Trophoblast cell (in vitro differentiated cells and primary cell): Measurements from ENCODE around the gene TENM4.

Experiments used
- DNase-seq, 2 donors: peaks; one replicate each; pipeline ENCODE4 v3.0.0-alpha.2; 2016
- H2AFZ ChIP-seq: 2 replicates; pipeline ENCODE4 v1.6.1; 2013; ENCODE audit warnings: low read length, moderate library complexity, mild to moderate bottlenecking; ENCODE audit not compliant: insufficient read depth, poor library complexity
- H2AK5ac ChIP-seq: 2 replicates; pipeline ENCODE4 v1.6.1; 2013; ENCODE audit warnings: mild to moderate bottlenecking, low read length
- H2BK120ac ChIP-seq: 2 replicates; pipeline ENCODE4 v1.6.1; 2013; ENCODE audit warnings: low read length, mild to moderate bottlenecking, moderate library complexity; ENCODE audit not compliant: insufficient read depth, poor library complexity
- H2BK12ac ChIP-seq: 2 replicates; pipeline ENCODE4 v1.6.1; 2013; ENCODE audit warnings: mild to moderate bottlenecking, low read length, moderate library complexity
- H2BK5ac ChIP-seq: 2 replicates; pipeline ENCODE4 v1.6.1; 2013; ENCODE audit warnings: low read length, low read depth, moderate library complexity, mild to moderate bottlenecking; ENCODE audit not compliant: poor library complexity
- H3K14ac ChIP-seq: 2 replicates; pipeline ENCODE4 v1.6.1; 2013; ENCODE audit warnings: mild to moderate bottlenecking, low read length
- H3K18ac ChIP-seq: 2 replicates; pipeline ENCODE4 v1.6.1; 2013; ENCODE audit warnings: mild to moderate bottlenecking, low read length
- H3K23ac ChIP-seq: 2 replicates; pipeline ENCODE4 v1.6.1; 2013; ENCODE audit warnings: low read length
- H3K27ac ChIP-seq: 2 replicates; pipeline ENCODE4 v1.5.1; 2013; ENCODE audit warnings: low read depth, mild to moderate bottlenecking, inconsistent platforms, low read length, moderate library complexity
- H3K27me3 ChIP-seq: 2 replicates; pipeline ENCODE4 v1.6.1; 2013; ENCODE audit warnings: inconsistent platforms, mild to moderate bottlenecking, low read length, moderate library complexity; ENCODE audit not compliant: insufficient read depth
- H3K36me3 ChIP-seq, 2 experiments: 1 replicate in 1 of 2; 2 replicates in 1 of 2; pipeline ENCODE4 v1.6.1; 2013; ENCODE audit warnings: low read length in 2 of 2, mild to moderate bottlenecking in 2 of 2, moderate library complexity in 1 of 2; ENCODE audit not compliant: insufficient read depth in 2 of 2, control insufficient read depth in 1 of 2
- H3K4ac ChIP-seq: 2 replicates; pipeline ENCODE4 v1.6.1; 2013; ENCODE audit warnings: low read depth, mild to moderate bottlenecking, low read length, moderate library complexity
- H3K4me1 ChIP-seq, 2 experiments: 1 replicate in 1 of 2; 2 replicates in 1 of 2; pipeline ENCODE4 v1.6.1; 2013; ENCODE audit warnings: low read length in 2 of 2, mild to moderate bottlenecking in 2 of 2, moderate library complexity in 1 of 2; ENCODE audit not compliant: insufficient read depth in 2 of 2, control insufficient read depth in 1 of 2
- H3K4me2 ChIP-seq: 2 replicates; pipeline ENCODE4 v1.6.1; 2013; ENCODE audit warnings: inconsistent platforms, mild to moderate bottlenecking, low read length, moderate library complexity
- H3K4me3 ChIP-seq: 2 replicates; pipeline ENCODE4 v1.5.1; 2013; ENCODE audit warnings: mild to moderate bottlenecking, low read depth, low read length, inconsistent platforms
- H3K79me1 ChIP-seq: one replicate; pipeline ENCODE4 v1.6.1; 2013; ENCODE audit warnings: low read length
- H3K79me2 ChIP-seq: 2 replicates; pipeline ENCODE4 v1.6.1; 2013; ENCODE audit warnings: low read length, mild to moderate bottlenecking; ENCODE audit not compliant: control insufficient read depth, insufficient read depth, poor library complexity
- H3K9ac ChIP-seq: 2 replicates; pipeline ENCODE4 v1.6.1; 2013; ENCODE audit warnings: mild to moderate bottlenecking, low read length
- H3K9me3 ChIP-seq: 2 replicates; pipeline ENCODE4 v1.6.1; 2013; ENCODE audit warnings: low read depth, mild to moderate bottlenecking, control low read depth, inconsistent platforms, low read length; ENCODE audit not compliant: insufficient read depth
- H4K12ac ChIP-seq: 2 replicates; pipeline ENCODE4 v1.6.1; 2013; ENCODE audit warnings: low read depth, mild to moderate bottlenecking, low read length, moderate library complexity
- H4K8ac ChIP-seq: 2 replicates; pipeline ENCODE4 v1.6.1; 2013; ENCODE audit warnings: low read depth, mild to moderate bottlenecking, low read length, moderate library complexity
- H4K91ac ChIP-seq: one replicate; pipeline ENCODE4 v1.6.1; 2013; ENCODE audit warnings: low read depth, mild to moderate bottlenecking, low read length, moderate library complexity
- WGBS: extraction: QIAGEN DNeasy Blood & Tissue Kit; methylation state at CpG from one replicate; pipeline ENCODE4 v1.1.7; 2013; ENCODE audit warnings: missing lambda C conversion rate; ENCODE audit not compliant: insufficient read length, insufficient coverage; ENCODE audit errors: extremely low coverage; 5-methylcytosine and 5-hydroxymethylcytosine counted together

The TENM4 gene

GRCh38 chr11:79026803-79027445 is 413.9 kb downstream of the TENM4 start:
- no peak overlapping the region for H3K4me2 ChIP-seq
- H3K27ac ChIP-seq = no peak overlapping the region
- H3K36me3 ChIP-seq = no peaks in the 10 kb centered on the region
- no peak overlapping the region for H2BK120ac ChIP-seq
- no peaks in the 10 kb centered on the region for H3K79me1 ChIP-seq
- peaks cover 4 to 5% of the 10 kb centered on the region in 2 experiments for H3K4me1 ChIP-seq
- H3K27me3 ChIP-seq = no peaks in the 10 kb centered on the region
- H2BK12ac ChIP-seq = no peak overlapping the region
- no peaks in the 10 kb centered on the region for H3K79me2 ChIP-seq
- H3K9me3 ChIP-seq = no peaks in the 10 kb centered on the region
- H3K14ac ChIP-seq = no peak overlapping the region
- H4K8ac ChIP-seq = no peak overlapping the region
- H3K18ac ChIP-seq = no peak overlapping the region
- no peak overlapping the region for H2AFZ ChIP-seq
- no peak overlapping the region for H4K12ac ChIP-seq
- no peak overlapping the region for H3K9ac ChIP-seq
- H3K4me3 ChIP-seq = no peak overlapping the region
- no peak overlapping the region for H3K4ac ChIP-seq
- DNase-seq = no peak
- no peak overlapping the region for H3K23ac ChIP-seq
- no CpG with 5 or more reads among the region's 3 CpGs for WGBS
- no peak overlapping the region for H2BK5ac ChIP-seq
- H4K91ac ChIP-seq = no peak overlapping the region
- no peak overlapping the region for H2AK5ac ChIP-seq

DNA sequence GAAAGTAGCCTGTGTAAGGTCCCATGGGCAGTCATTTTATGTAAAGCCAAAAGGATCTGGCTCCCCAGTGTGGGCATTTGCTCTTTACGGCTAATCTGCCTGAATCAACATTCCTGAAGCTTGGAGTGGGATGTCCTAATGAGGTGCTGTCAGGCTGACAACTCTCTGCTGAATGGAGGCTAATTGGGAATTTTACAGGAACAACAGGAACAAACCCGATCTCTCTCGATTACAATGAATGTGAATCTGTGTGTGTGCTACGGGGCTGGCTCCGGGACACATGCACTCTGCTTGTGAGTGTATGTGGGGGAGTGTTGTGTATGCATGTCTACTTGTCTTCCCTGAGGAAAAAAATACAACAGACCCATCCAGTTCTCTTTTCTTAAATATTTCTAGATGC is 415.2 kb downstream of the TENM4 start:
- Histone ChIP-seq H3K27ac (no peak overlapping the region), H3K4me1 (peaks cover 4 to 5% of the 10 kb centered on the region in 2 experiments), H2BK5ac (no peak overlapping the region), H3K9ac (no peak overlapping the region), H4K8ac (no peak overlapping the region), H3K9me3 (no peaks in the 10 kb centered on the region), H3K79me2 (no peaks in the 10 kb centered on the region), H2BK12ac (no peak overlapping the region), H3K23ac (no peak overlapping the region), H2AFZ (no peak overlapping the region), H3K79me1 (no peaks in the 10 kb centered on the region), H3K27me3 (no peaks in the 10 kb centered on the region), H3K4me3 (no peak overlapping the region), H3K18ac (no peak overlapping the region), H4K91ac (no peak overlapping the region), H3K4ac (no peak overlapping the region), H3K36me3 (no peaks in the 10 kb centered on the region), H2BK120ac (no peak overlapping the region), H3K4me2 (peak overlapping the region; percentile 23), H4K12ac (no peak overlapping the region), H3K14ac (no peak overlapping the region), H2AK5ac (no peak overlapping the region)
- WGBS = no CpG with 5 or more reads among the region's 5 CpGs
- DNase-seq = no peak

GRCh38 chr11:79025097-79025496 is 415.7 kb downstream of the TENM4 start:
- Histone ChIP-seq H3K4me1 (peaks cover 4 to 5% of the 10 kb centered on the region in 2 experiments), H3K14ac (no peak overlapping the region), H2AFZ (no peak overlapping the region), H3K79me1 (no peaks in the 10 kb centered on the region), H3K4me2 (no peak overlapping the region), H3K36me3 (no peaks in the 10 kb centered on the region), H3K4ac (no peak overlapping the region), H4K91ac (no peak overlapping the region), H2BK5ac (no peak overlapping the region), H3K9me3 (no peaks in the 10 kb centered on the region), H3K23ac (no peak overlapping the region), H3K27ac (no peak overlapping the region), H2BK120ac (no peak overlapping the region), H4K8ac (no peak overlapping the region), H3K4me3 (no peak overlapping the region), H2AK5ac (no peak overlapping the region), H3K27me3 (no peaks in the 10 kb centered on the region), H3K9ac (no peak overlapping the region), H4K12ac (no peak overlapping the region), H3K18ac (no peak overlapping the region), H3K79me2 (no peaks in the 10 kb centered on the region), H2BK12ac (no peak overlapping the region)
- WGBS = no CpG with 5 or more reads among the region's 3 CpGs
- no peak for DNase-seq

GRCh38 chr11:79022265-79022664 is 418.6 kb downstream of the TENM4 start:
- Histone ChIP-seq H3K79me2 (no peaks in the 10 kb centered on the region), H3K18ac (no peak overlapping the region), H2BK5ac (no peak overlapping the region), H3K4me3 (no peak overlapping the region), H3K4ac (no peak overlapping the region), H3K9me3 (no peaks in the 10 kb centered on the region), H4K91ac (no peak overlapping the region), H2BK120ac (no peak overlapping the region), H3K4me2 (no peak overlapping the region), H3K79me1 (no peaks in the 10 kb centered on the region), H2AFZ (no peak overlapping the region), H4K8ac (no peak overlapping the region), H3K27ac (no peak overlapping the region), H2AK5ac (no peak overlapping the region), H3K4me1 (peaks cover 4 to 11% of the 10 kb centered on the region in 2 experiments), H3K36me3 (no peaks in the 10 kb centered on the region), H3K27me3 (no peaks in the 10 kb centered on the region), H4K12ac (no peak overlapping the region), H2BK12ac (no peak overlapping the region), H3K9ac (no peak overlapping the region), H3K23ac (no peak overlapping the region), H3K14ac (no peak overlapping the region)
- WGBS = no CpG with 5 or more reads among the region's 5 CpGs
- no peak for DNase-seq
